Mesodermal cell (in vitro differentiated cells): ENCODE data around the gene PPM1H.

Experiments
- H3K27ac ChIP-seq: 2 replicates; pipeline ENCODE4 v1.7.0; 2013; ENCODE audit warnings: mild to moderate bottlenecking, low read depth, low read length, moderate library complexity; ENCODE audit not compliant: severe bottlenecking
- H3K36me3 ChIP-seq: 2 replicates; pipeline ENCODE4 v1.7.1; 2013; ENCODE audit warnings: mild to moderate bottlenecking, low read length, moderate library complexity; ENCODE audit not compliant: control insufficient read depth, insufficient read depth
- H3K4me1 ChIP-seq: one replicate; pipeline ENCODE4 v1.7.1; 2013; ENCODE audit warnings: mild to moderate bottlenecking, low read length; ENCODE audit not compliant: insufficient read depth, control insufficient read depth, poor library complexity, severe bottlenecking
- H3K4me3 ChIP-seq: 2 replicates; pipeline ENCODE4 v1.7.0; 2013; ENCODE audit warnings: low read length, control low read depth, mild to moderate bottlenecking; ENCODE audit not compliant: insufficient read depth, poor library complexity, severe bottlenecking; ENCODE audit errors: extremely low read depth
- H3K9me3 ChIP-seq: 2 replicates; pipeline ENCODE4 v1.7.1; 2013; ENCODE audit warnings: mild to moderate bottlenecking, low read length, moderate library complexity; ENCODE audit not compliant: control insufficient read depth
- WGBS, 2 experiments: methylation state at CpG; one replicate each; pipeline ENCODE4 v1.1.5; 2013; ENCODE audit warnings: missing lambda C conversion rate in 2 of 2; ENCODE audit not compliant: insufficient coverage in 2 of 2; 5-methylcytosine and 5-hydroxymethylcytosine counted together

Gene PPM1H

DNA sequence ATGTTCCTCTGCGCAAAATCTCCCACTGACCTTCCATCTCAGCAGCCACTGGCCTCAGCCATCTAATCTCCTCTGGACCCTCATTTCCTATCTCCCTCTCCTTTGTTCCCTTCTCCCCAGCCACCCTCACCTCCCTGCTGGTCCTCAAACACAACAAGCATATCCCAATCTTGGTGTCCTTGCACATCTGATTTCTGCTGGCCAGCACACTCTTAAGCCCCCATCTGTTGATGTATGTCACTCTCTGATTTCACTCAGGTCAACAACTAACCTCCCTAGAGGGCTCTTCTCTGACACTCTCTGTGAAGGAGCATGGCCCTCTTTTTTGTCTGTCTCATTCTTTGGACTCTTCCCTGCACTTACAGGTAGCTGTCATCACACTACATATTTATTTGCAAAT is 25.6 kb downstream of the PPM1H start:
- Histone ChIP-seq H3K9me3 (no peaks in the 10 kb centered on the region), H3K27ac (no peak overlapping the region), H3K36me3 (no peaks in the 10 kb centered on the region), H3K4me3 (no peak overlapping the region), H3K4me1 (peaks cover 6% of the 10 kb centered on the region)
- 100% methylated on average over 1 of the region's 1 CpG for WGBS, 2 experiments

DNA sequence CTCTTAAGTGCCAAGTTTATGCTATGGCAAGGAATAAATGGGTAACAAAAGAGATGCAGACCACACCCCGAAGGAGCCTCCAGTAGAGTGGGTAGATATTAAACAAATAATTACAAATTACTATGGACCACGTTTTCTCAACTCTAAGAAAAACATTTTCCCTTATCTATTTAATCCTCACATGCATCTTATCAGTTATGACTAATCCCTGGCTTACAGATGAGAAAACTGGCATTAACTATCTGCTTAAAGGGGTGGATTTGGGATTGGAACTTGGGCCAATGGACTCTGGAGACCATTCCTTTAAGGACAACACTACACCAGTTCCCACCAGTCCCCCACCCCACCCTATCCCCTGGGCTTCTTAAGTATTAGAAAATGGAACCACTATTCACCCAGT is 26.3 kb downstream of the PPM1H start:
- H3K9me3 ChIP-seq: no peaks in the 10 kb centered on the region
- WGBS, 2 experiments: no CpG with 5 or more reads among the region's 2 CpGs

GRCh38 chr12:62907561-62907960 is 27.4 kb downstream of the PPM1H start:
- Histone ChIP-seq H3K4me1 (peaks cover 6% of the 10 kb centered on the region), H3K4me3 (no peak overlapping the region), H3K36me3 (no peaks in the 10 kb centered on the region), H3K9me3 (no peaks in the 10 kb centered on the region), H3K27ac (no peak overlapping the region)
- 70 to 79% methylated on average over 1 to 2 of the region's 2 CpGs for WGBS, 2 experiments

More for the DNA sequence above, 26.3 kb downstream of the PPM1H start:
- Histone ChIP-seq H3K4me3 (no peak overlapping the region), H3K4me1 (peaks cover 6% of the 10 kb centered on the region), H3K27ac (no peak overlapping the region), H3K36me3 (no peaks in the 10 kb centered on the region)

DNA sequence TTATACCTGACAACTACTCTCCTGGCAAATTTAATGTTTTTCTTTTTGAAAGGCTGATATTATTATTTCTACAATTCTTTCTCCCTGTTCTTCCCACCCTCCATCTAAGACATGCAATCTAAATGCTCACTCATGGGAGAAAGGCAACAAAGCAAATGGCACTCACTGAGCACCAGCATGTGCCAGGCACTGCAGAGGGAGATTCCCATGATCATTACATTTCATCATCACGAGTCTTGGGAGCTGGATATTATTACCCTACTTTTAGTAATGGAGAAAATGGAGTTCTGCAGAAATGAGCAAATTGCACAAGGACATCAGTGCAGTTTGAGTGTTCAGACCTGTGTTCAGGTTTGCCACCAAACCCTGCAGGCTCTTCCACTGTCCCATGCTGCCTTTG is 27.9 kb downstream of the PPM1H start:
- Histone ChIP-seq H3K4me3 (no peak overlapping the region), H3K4me1 (peaks cover 6% of the 10 kb centered on the region), H3K9me3 (no peaks in the 10 kb centered on the region), H3K36me3 (no peaks in the 10 kb centered on the region), H3K27ac (no peak overlapping the region)
- WGBS, 2 experiments: no CpG with 5 or more reads among the region's 1 CpG

GRCh38 chr12:62903151-62903550 is 31.8 kb downstream of the PPM1H start:
- Histone ChIP-seq H3K4me3 (no peak overlapping the region), H3K27ac (no peak overlapping the region), H3K9me3 (no peaks in the 10 kb centered on the region), H3K4me1 (no peaks in the 10 kb centered on the region), H3K36me3 (no peaks in the 10 kb centered on the region)
- WGBS, 2 experiments: 100% methylated on average over 1 of the region's 4 CpGs; no CpG with 5 or more reads in 1 of the 2 experiments

DNA sequence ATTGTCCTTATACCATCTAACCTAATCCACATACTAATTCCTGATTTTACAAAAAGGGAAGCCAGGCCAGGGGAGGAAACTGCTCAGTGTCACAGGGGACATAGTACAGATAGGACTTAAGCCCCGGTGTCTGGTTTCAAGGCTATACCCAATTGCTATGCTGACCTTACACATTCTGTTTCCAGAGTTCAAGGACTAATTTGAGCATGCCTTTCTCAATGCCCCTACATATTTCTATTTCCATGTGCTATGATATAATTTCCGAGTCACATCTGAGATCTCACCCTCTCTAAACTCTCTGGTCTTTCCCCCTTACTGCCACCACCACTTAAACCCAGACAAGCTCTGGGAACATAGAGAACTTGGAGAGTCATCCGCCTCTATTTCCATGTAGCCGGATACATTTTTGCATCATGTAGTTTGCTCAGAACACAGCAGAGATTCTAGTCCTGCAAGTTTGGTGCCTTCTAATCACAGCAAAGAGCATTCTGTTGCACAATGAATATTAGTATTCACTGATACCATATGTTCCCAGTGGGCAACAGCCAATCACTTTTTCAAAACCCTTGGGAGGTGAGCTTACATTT is 34.2 kb downstream of the PPM1H start:
- Histone ChIP-seq H3K4me3 (no peak overlapping the region), H3K36me3 (no peaks in the 10 kb centered on the region), H3K4me1 (no peaks in the 10 kb centered on the region), H3K27ac (no peak overlapping the region), H3K9me3 (no peaks in the 10 kb centered on the region)
- 79 to 91% methylated on average over 3 to 4 of the region's 4 CpGs for WGBS, 2 experiments

- Histone ChIP-seq H3K36me3 (no peaks in the 10 kb centered on the region), H3K27ac (no peak overlapping the region), H3K4me3 (no peak overlapping the region), H3K9me3 (no peaks in the 10 kb centered on the region), H3K4me1 (no peaks in the 10 kb centered on the region)
- 80 to 93% methylated on average over 1 to 3 of the region's 7 CpGs for WGBS, 2 experiments
These were observed 35.2 kb downstream of the PPM1H start for GRCh38 chr12:62899568-62900390.

DNA sequence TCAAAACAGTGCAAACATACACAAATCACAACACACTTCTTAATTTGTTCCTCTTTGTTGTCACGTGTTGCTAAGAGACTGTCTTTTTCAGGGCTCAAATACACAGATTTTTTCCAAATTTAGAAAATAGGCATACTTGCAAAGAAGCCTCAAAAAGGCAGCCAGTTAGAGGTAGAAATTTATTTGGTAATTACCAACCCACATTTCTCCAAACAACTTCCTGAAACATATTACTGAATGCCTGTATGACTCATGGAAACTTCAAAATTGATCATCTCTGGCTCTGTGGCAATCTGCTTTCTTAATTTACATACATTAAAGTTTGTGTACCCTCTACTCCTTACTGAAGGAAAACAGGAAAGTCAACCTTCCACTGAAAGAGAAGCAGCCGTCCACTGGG is 36.4 kb downstream of the PPM1H start:
- 80 to 100% methylated on average over 1 of the region's 2 CpGs for WGBS, 2 experiments

GRCh38 chr12:62895351-62895877 is 39.5 kb downstream of the PPM1H start:
- no peak overlapping the region for H3K27ac ChIP-seq
- H3K9me3 ChIP-seq: no peaks in the 10 kb centered on the region
- no peaks in the 10 kb centered on the region for H3K4me1 ChIP-seq
- no peak overlapping the region for H3K4me3 ChIP-seq
- H3K36me3 ChIP-seq: no peaks in the 10 kb centered on the region
- WGBS, 2 experiments: 80 to 86% methylated on average over 1 of the region's 2 CpGs

More for the DNA sequence above, 36.4 kb downstream of the PPM1H start:
- Histone ChIP-seq H3K4me1 (no peaks in the 10 kb centered on the region), H3K9me3 (no peaks in the 10 kb centered on the region), H3K27ac (no peak overlapping the region), H3K4me3 (no peak overlapping the region), H3K36me3 (no peaks in the 10 kb centered on the region)

GRCh38 chr12:62893276-62893675 is 41.7 kb downstream of the PPM1H start:
- Histone ChIP-seq H3K36me3 (no peaks in the 10 kb centered on the region), H3K4me3 (no peak overlapping the region), H3K4me1 (no peaks in the 10 kb centered on the region), H3K9me3 (no peaks in the 10 kb centered on the region), H3K27ac (no peak overlapping the region)
- WGBS, 2 experiments: no CpG with 5 or more reads among the region's 1 CpG
